Stimulated activated naive CD4-positive, alpha-beta T cell treated with Interleukin-2 at 50 U/mL for 16 hours (primary cell): Measurements from ENCODE around the gene INHBB.

Experiments used
- DNase-seq: peaks from one replicate; lab custom pipeline; 2025; lab: John Stamatoyannopoulos, UW

INHBB gene

DNA sequence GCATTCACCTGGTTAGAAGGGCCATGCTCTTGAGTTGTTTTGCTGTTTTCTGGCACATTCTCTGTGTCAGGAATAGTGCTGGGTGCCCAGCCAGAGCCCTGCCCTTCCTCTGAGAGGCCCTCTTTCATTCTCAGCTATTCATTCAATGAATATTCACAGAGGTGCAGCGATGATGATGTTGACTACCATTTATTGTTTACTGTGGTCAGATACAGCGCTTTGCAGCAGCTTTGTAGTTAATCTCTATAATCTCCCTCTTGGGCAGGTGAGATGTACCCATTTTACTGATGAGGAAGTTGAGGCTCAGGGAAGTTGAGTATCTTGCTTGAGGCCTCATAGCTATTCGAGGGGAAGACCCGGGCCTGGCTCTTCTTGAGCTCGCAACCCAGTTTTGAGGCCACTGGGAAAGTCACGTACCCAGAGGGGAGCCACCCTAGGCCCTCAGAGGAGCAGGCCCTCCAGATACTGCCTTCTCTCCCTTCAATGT is 9.9 kb downstream of the INHBB start:
- DNase-seq: no peak

DNA sequence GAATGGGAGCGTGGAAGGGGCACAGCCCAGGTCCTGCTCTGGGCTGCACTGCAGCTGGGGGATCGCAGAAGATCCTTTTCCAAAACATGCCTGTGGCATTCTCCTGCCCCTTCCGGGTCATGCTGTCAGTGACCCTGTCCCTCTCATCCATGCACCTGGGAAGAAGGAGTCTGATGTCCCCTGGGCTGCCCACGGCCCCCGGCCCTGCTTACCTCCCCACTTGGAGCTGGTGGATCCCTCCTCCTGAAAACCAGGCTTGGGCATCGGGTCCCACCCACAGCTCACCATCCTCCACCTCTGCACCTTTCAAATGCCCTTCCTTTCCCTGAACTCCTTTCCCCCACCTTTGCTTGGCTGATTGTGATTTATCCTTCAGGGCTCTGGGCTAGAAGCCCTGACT is 11.8 kb downstream of the INHBB start:
- no peak for DNase-seq

- no peak for DNase-seq
Observed at GRCh38 chr2:120358734-120359465, 13.0 kb downstream of the INHBB start.

DNA sequence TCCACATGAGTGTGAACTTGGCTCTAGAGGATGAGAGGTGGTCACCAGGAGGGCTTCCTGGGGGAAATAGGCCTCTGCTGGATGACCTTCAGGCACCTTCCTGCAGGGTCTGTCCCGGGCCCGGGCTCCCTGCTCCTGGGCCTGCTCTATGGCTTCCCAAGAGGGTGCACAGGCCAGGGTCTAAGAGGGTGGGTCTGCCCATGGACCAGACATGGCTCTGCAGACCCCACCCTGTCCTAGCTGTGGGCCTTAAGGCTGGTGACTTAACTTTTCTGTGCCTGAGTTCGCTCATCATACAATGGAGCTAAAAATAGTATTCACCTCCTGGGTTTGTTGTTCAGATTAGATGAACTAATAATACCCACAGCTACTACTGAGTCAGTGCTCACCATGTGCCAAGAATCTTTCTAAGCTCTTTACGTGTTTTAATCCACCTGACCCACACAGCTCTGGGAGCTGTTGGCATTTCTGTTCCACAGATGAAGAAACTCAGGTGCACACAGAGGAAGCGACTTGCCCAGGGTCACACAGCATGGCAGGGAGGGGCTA is 14.4 kb downstream of the INHBB start:
- DNase-seq: no peak

DNA sequence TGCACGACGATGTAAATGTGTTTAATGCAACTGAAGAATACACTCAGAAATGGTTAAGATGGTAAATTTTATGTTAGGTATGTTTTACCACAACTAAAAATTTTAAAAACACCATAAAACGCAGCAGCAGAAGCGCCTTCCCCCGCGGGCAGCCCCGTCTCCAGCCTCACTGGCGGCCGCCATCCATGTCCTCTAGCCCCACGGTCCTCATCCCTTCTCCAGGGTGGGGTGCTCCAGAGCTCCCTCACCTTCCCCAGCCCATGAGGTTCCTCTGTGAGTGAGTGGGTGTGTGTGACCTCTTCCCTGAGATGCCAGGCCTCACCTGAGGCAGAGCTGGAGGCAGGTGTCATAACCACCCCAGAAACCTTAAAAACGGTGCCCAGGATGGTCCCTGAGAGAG is 17.0 kb downstream of the INHBB start:
- no peak for DNase-seq

- no peak for DNase-seq
Observed at GRCh38 chr2:120365236-120365793, 19.4 kb downstream of the INHBB start.

- no peak for DNase-seq
Observed at GRCh38 chr2:120366698-120367097, 20.8 kb downstream of the INHBB start.

DNA sequence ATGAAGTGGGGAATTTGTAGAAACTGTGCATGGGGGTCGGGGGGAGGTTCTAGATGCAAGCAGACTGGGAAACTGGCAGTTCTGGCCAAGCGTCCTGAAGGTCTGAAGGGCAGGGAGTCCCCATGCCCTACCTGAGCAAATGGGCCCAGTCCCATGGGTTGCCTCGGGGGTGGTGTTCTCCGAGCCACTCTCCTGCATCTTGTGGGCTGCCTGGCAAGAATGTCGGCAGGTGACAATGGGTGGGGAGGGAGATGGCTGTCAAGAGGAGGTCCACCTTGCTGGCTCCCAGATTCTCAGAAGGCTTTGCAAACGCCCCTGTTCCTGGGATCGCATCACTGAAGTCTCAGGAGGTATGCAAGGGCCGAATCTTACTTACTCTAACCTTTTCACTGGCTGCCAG is 21.3 kb downstream of the INHBB start:
- no peak for DNase-seq

DNA sequence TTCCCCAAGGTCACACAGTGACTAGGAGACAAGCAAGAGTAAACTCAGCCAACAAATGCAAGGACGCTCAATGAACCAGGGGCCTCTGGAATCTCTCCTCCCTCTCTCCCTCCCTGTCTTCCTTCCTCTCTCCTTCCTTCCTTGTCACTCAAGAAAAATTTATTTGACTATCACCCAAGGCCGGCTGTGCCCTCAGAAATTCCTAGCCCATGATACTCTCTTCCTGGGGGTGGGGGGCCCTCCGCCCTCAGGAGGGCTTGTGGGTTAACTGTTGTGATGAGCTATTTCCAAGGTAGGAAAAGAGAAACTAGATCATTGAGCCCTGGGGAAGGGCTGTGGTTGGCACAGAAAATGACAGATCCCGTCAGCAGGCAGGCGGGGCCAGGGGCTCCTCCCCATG is 21.7 kb downstream of the INHBB start:
- no peak for DNase-seq

- no peak for DNase-seq
Observed at GRCh38 chr2:120368086-120368485, 22.1 kb downstream of the INHBB start.

DNA sequence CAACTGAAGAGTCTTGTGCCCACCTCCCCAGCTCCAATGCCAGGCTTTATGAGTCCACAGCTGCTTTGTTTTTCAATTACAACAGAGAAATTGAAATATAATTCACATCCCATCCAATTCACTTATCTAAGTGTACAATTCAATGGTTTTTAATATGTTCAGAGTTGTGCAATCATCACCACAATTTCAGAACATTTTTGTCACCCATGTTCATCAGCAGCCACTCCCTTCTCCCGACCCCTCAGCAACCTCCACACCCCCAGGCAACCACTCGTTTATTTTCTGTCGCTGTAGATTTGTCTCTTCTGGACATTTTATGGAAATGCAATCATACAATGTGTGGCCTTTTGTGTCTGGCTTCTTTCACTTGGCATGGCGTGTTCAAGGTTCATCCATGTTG is 23.3 kb downstream of the INHBB start:
- DNase-seq: no peak

DNA sequence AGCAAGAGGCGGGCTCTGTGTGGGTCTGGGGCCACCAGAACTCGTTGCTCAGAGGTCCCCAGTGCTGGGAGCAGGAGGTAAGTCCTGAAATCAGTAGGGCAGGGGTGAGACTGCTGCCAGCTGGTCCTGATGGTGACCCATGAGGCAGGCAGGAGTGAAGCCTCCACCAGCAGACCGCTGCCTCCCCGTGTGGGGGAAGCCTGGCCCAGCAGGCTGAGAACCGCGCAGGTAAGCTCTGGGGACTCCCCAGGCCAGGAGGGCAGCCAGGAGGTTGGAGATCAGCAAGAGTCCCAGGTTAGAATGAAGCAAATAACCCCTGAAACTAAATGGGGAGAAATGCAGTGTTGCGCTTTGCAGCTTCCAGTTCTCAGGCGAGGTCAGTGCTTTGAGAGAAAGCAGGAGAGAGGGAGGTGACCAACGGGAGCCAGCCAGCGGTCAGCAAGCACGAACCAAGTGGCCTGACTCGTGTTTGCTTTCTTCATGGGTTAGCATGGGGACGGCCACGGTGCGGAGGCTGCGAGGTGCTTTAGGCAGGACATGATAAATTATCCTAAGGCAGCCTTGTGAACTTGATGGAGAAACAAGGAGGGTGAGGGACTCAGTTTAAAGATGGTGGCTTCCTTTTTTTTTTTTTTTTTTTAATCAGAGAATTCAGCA is 26.2 kb downstream of the INHBB start:
- no peak for DNase-seq

- DNase-seq: no peak
Observed at GRCh38 chr2:120372816-120373215, 26.9 kb downstream of the INHBB start.

- DNase-seq: no peak
Observed at GRCh38 chr2:120373424-120373823, 27.5 kb downstream of the INHBB start.

- DNase-seq: no peak
Observed at GRCh38 chr2:120374821-120375220, 28.9 kb downstream of the INHBB start.

DNA sequence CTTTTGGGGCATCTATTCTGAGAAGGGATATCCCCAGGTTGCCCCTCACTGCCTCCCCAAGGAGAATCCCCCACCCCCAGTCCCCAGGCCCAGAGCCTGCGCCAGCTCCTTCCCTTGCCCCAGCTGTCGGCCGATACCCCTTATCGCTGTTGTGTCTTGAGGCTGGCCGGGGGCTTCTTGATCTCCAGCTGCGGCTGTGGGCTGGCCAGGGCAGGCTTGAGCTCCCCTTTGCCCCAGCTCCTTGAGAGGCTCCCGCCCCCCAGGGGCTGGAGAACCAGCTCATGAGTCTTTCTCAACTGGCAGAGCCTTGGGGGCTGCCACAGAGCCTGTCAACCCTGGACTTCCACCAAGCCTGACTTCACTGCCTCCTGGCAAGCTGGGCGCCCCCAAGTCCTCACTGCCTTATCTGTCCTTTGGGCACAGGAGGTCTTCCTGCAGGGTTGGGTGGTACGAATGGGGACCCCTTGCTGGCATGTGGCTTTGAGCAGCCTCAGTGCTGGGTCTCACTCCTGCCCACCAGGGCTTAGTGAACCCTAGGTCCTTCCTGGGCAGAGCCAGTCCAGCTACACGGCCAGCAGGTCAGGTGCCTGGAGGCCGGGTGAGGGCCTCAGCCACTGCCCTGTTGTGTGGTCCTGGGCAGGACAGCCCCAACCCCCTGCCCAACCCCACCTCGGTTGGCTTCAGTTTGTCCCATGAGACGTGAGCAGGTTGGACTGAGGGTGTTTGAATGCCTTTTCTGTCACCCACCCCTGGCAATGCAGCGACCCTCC is 29.5 kb downstream of the INHBB start:
- DNase-seq: no peak

GRCh38 chr2:120376101-120376500 is 30.2 kb downstream of the INHBB start:
- no peak for DNase-seq

DNA sequence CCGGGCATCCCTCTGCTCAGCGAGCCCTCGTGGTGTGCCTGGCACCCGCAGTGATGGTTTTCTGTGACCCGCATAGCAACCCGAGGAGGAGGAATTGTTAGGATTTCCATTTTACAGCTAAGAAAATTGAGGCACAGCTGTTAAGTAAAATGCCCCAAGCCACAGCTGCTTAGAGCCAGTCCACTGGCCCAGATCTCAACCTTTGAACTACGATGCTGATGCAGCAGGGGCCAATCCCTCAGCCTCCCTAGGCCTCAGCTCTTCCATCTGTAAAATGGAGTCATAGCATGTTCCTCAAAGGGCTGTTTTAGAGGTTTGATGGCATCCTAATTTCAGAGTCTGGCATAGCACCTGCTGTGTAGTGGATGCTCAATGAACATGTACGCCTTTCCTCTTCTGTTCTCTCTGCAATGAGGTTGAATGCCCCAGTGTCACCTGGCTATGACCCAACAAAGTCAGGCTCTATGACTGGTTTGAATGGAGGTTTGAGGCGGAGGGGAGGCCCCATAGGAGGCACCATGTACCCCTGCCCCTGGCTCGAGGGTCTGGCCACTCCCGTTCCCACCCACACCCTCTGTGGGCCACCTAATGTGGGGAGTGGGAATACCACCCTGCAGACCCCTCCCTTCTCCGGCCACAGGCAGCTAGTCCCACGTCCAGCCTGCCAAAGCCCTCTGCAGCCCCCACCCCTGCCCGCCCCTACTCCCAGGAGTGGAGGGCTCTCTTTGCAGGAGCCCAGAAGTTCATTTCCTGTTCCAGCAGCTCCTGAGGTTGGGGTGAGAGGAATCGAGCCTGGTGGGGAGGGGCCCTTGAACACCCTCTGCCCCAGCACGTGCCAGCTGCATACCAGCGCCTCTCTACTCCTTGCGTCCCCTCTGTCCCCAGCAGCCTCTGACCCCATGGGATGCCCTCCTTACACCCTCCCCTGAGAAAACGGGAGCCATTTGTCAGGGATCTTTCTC is 31.0 kb downstream of the INHBB start:
- no peak for DNase-seq

- no peak for DNase-seq
Observed at GRCh38 chr2:120378605-120379004, 32.7 kb downstream of the INHBB start.

DNA sequence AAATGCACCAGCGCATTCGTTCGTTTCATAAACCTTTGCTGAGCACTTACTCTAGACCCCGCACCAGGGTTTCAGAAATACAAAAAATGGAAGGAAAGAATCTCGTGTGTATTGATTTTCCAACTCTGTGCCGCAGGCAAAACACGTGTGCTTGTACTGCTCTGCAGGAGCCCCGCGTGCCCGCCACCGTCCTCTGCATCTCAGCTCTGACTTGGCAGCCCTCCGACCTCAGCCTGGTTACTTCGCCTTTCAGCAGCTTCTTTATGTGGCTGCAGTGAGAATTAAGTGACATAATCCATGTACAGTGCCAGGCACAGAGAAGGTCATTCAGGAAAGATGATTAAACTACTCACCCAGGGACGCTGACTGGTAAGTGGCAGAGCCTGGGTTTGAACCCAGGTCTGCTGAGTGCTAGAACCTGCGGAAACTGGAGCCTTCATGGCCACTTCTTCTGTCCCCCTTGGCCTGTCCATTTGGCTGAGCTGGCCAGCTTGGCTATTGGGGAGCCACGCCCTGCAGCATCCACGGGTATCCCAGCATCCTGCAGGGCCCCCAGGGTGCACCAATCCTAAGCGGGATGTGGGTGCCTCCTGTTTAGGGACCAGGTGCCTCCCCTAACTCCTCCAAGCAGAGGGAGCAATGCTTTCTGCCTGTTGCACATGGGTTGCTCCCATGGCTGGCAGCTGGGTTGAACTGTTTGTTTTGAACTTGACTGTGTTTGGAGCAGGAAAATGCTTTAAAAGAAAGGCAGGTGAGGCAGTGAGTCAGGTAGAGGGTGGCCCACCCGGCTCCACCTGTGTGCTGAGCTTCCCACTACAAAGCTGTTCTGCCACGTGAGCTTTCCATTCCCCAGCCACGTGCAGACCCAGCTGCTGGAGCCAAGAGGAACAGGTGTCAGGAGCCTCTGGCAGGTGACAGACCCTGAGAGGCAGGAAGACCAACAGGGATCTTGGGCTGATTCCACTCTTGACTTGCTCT is 34.3 kb downstream of the INHBB start:
- DNase-seq: no peak
